ENCODE data around the gene KRT39. TPM values are rescaled to one million over a fixed set of nuclear protein-coding genes. Genes with fewer than 3 reads are reported as not detected.
"Not testable (repeated sequence)": the region's sequence is repeated elsewhere in the genome, so short reads cannot be mapped to it uniquely, and the experiment has no call there.

The KRT39 gene
- total RNA-seq, 1 experiment from 2014 or later = not detected

DNA sequence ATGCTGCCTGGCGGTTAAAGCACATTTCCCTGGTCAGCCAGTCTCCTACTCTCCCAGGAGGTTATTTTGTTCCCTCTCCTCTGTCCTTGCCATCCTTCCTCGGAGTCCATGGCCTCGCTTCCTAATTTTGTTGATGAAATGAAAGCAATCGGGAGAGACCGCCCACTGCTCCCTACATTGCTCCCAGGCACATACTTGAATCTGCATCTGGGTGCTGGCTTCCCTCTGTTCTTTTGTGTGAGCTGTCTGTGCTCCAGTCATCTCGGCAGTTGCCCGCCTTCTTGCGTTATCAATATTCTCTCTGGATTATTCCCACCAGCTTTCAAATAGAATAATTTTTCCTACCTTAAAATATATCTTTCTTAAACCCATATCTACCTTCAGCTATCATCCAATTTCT, 40.4 kb downstream of the KRT39 start:
- H3K4me1 Mint-ChIP-seq (ENCODE audit: low read depth, unreplicated experiment) = peaks cover 61% of the 10 kb centered on the region
- H3K9me3 Mint-ChIP-seq (ENCODE audit: low read depth, unreplicated experiment) = no peaks in the 10 kb centered on the region
- intact Hi-C loops (cut with micrococcal nuclease; ENCODE audit: unreplicated experiment) = no loop called here
- TF ChIP-seq, protein P1, sequence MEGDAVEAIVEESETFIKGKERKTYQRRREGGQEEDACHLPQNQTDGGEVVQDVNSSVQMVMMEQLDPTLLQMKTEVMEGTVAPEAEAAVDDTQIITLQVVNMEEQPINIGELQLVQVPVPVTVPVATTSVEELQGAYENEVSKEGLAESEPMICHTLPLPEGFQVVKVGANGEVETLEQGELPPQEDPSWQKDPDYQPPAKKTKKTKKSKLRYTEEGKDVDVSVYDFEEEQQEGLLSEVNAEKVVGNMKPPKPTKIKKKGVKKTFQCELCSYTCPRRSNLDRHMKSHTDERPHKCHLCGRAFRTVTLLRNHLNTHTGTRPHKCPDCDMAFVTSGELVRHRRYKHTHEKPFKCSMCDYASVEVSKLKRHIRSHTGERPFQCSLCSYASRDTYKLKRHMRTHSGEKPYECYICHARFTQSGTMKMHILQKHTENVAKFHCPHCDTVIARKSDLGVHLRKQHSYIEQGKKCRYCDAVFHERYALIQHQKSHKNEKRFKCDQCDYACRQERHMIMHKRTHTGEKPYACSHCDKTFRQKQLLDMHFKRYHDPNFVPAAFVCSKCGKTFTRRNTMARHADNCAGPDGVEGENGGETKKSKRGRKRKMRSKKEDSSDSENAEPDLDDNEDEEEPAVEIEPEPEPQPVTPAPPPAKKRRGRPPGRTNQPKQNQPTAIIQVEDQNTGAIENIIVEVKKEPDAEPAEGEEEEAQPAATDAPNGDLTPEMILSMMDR (IDR thresholded peaks at IDR 0.05; ENCODE audit: unreplicated experiment) = no peak
- H3K27me3 Mint-ChIP-seq (ENCODE audit: unreplicated experiment) = no peaks in the 10 kb centered on the region
- DNase-seq = no peak
- peak overlapping the region; percentile 0 for H3K4me3 Mint-ChIP-seq (ENCODE audit: low read depth, unreplicated experiment)
- H3K27ac Mint-ChIP-seq (ENCODE audit: unreplicated experiment) = peak overlapping the region; percentile 54
- CTCF ChIA-PET = no interaction called here
- peaks cover 100% of the 10 kb centered on the region for H3K36me3 Mint-ChIP-seq (ENCODE audit: insufficient read depth, unreplicated experiment)
- no TSS peak for BruUV-seq (replicated peaks)

DNA sequence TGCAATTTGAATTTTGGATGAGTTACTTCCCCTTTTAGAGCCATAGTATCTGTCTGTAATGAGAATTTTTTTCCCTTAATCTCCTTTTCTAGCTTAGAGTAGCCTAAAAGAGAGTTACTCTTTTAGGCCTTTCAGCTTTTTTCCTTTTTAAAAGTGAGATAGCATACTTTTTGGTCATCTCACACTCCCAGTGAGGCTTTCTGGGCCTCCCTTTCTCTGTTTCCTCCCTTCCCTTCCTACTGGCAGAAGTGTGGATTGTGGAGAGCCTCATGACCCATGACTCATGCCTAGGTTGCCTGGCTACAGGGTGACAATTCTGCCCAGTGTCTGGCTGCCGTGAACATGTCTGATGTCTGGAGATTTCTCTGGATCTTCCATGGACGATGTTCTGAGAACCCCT, 44.5 kb downstream of the KRT39 start:
- DNase-seq = peak; percentile 93
- H3K4me1 Mint-ChIP-seq (ENCODE audit: low read depth, unreplicated experiment) = peaks cover 69% of the 10 kb centered on the region
- intact Hi-C loops (cut with micrococcal nuclease; ENCODE audit: unreplicated experiment) = no loop called here
- peaks cover 98% of the 10 kb centered on the region for H3K36me3 Mint-ChIP-seq (ENCODE audit: insufficient read depth, unreplicated experiment)
- H3K27ac Mint-ChIP-seq (ENCODE audit: unreplicated experiment) = peak overlapping the region; percentile 96
- H3K27me3 Mint-ChIP-seq (ENCODE audit: unreplicated experiment) = no peaks in the 10 kb centered on the region
- no TSS peak for BruUV-seq (replicated peaks)
- CTCF ChIA-PET = interaction anchor here (0.7 to 2.9 kb wide), 5 partner anchors 10 to 619 kb away, joined by 5 to 11 read pairs (median 8); no protein-coding TSS in a partner anchor
- TF ChIP-seq, protein P1 (IDR thresholded peaks at IDR 0.05; ENCODE audit: unreplicated experiment) = no peak
- no peaks in the 10 kb centered on the region for H3K9me3 Mint-ChIP-seq (ENCODE audit: low read depth, unreplicated experiment)
- H3K4me3 Mint-ChIP-seq (ENCODE audit: low read depth, unreplicated experiment) = peak overlapping the region; percentile 26

DNA sequence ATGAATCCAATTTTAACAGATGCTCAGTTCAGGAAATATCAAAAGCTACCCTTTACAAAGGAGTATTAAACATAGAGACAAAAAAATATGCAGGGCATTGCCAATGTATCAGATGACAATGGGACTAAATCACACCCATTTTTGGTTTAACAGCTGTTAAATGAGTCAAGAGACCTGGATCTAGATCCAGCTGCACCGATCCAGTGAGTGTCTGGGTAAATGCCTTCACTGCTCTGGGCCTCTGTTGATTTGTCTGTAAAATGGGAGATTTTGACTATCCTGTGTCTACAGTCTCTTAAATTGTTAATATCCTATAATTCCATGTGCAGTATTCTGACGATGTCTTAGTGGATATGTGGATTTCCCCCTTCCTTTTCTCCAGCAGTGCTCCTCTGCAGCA, 45.7 kb downstream of the KRT39 start:
- no TSS peak for BruUV-seq (replicated peaks)
- Mint-ChIP-seq H3K27me3 (ENCODE audit: unreplicated experiment) (no peaks in the 10 kb centered on the region), H3K4me3 (ENCODE audit: low read depth, unreplicated experiment) (no peak overlapping the region), H3K9me3 (ENCODE audit: low read depth, unreplicated experiment) (no peaks in the 10 kb centered on the region), H3K4me1 (ENCODE audit: low read depth, unreplicated experiment) (peaks cover 65% of the 10 kb centered on the region), H3K27ac (ENCODE audit: unreplicated experiment) (peak overlapping the region; percentile 96), H3K36me3 (ENCODE audit: insufficient read depth, unreplicated experiment) (peaks cover 98% of the 10 kb centered on the region)
- no peak for DNase-seq
- TF ChIP-seq, protein P1 (IDR thresholded peaks at IDR 0.05; ENCODE audit: unreplicated experiment) = no peak
- intact Hi-C loops (cut with micrococcal nuclease; ENCODE audit: unreplicated experiment) = no loop called here
- CTCF ChIA-PET = interaction anchor here (0.6 to 0.7 kb wide), 4 partner anchors 12 to 636 kb away, joined by 3 to 6 read pairs (median 3); no protein-coding TSS in a partner anchor

DNA sequence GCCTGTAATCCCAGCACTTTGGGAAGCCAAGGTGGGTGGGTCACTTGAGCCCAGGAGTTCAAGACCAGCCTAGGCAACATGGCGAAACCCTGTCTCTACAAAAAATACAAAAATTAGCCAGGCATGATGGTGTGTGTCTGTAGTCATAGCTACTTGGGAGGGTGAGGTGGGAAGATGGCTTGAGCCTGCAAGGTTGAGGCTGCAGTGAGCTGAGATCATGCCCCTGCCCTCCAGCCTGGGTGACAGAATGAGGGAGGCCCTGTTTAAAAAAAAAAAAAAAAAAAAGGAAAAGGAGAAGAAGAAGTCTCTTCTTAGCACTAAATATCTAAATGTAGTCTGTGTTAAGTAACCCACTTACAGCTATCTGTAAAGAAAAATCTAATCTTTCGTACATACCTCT, 49.6 kb downstream of the KRT39 start:
- H3K4me3 Mint-ChIP-seq (ENCODE audit: low read depth, unreplicated experiment); intact Hi-C loops (cut with micrococcal nuclease; ENCODE audit: unreplicated experiment); H3K27me3 Mint-ChIP-seq (ENCODE audit: unreplicated experiment); BruUV-seq (replicated peaks); H3K9me3 Mint-ChIP-seq (ENCODE audit: low read depth, unreplicated experiment); DNase-seq: not testable (repeated sequence)
- H3K4me1 Mint-ChIP-seq (ENCODE audit: low read depth, unreplicated experiment) = peaks cover 77% of the 10 kb centered on the region
- CTCF ChIA-PET = interaction anchor here (0.6 to 3.1 kb wide), 8 partner anchors 11 to 959 kb away, joined by 3 to 12 read pairs (median 3); no protein-coding TSS in a partner anchor
- H3K36me3 Mint-ChIP-seq (ENCODE audit: insufficient read depth, unreplicated experiment) = peaks cover 98% of the 10 kb centered on the region
- H3K27ac Mint-ChIP-seq (ENCODE audit: unreplicated experiment) = peak overlapping the region; percentile 96

DNA sequence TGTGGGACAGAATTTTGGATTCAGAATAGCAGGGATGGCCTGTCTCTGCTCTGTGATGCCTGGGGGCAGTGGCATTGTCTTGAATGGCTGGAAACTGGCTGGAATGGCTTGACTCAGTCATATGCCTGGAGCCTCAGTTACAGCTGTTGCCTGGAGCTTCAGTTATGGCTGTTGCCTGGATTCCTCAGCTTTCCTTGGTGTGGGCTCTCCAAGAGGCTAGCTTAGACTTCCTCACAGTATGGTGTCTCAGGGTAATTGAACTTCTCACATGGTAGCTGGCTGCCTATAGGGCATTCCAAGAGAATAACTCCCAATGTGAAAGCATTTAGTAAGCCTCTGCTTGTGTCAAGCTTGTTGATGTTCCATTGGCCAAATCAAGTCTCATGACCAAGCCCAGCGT, 50.4 kb downstream of the KRT39 start:
- Mint-ChIP-seq H3K27me3 (ENCODE audit: unreplicated experiment) (no peaks in the 10 kb centered on the region), H3K9me3 (ENCODE audit: low read depth, unreplicated experiment) (no peaks in the 10 kb centered on the region), H3K4me3 (ENCODE audit: low read depth, unreplicated experiment) (no peak overlapping the region), H3K36me3 (ENCODE audit: insufficient read depth, unreplicated experiment) (peaks cover 90% of the 10 kb centered on the region), H3K27ac (ENCODE audit: unreplicated experiment) (peak overlapping the region; percentile 96), H3K4me1 (ENCODE audit: low read depth, unreplicated experiment) (peaks cover 77% of the 10 kb centered on the region)
- TF ChIP-seq, protein P1 (IDR thresholded peaks at IDR 0.05; ENCODE audit: unreplicated experiment) = no peak
- BruUV-seq (replicated peaks) = no TSS peak
- intact Hi-C loops (cut with micrococcal nuclease; ENCODE audit: unreplicated experiment) = no loop called here
- CTCF ChIA-PET = interaction anchor here (0.6 to 3.2 kb wide), 24 partner anchors 8 to 881 kb away, joined by 3 to 21 read pairs (median 4); partner anchors contain the start of genes KRT23, KRTAP1-1 and KRTAP2-3
- no peak for DNase-seq
